Right ventricle myocardium superior (tissue), 1 donor: Measurements from ENCODE around the gene GTF2F2. TPM values are rescaled to one million over a fixed set of nuclear protein-coding genes. Genes with fewer than 3 reads are reported as not detected.

ENCODE experiments used
- ATAC-seq: fragments of 200-7000 bp; cut with Tn5 transposase; one replicate; pipeline ENCODE4 v1.9.1; 2020; ENCODE audit warnings: mild to moderate bottlenecking; ENCODE audit not compliant: poor library complexity
- DNase-seq: peaks from one replicate; pipeline ENCODE4 v3.0.0-alpha.2; 2020
- intact Hi-C: fragments of 100-400 bp; cut with DNase I; formaldehyde crosslinking; loops from one replicate; pipeline ENCODE4 v1.11.2; 2022
- total RNA-seq: library from RNA; stranded (reverse); fragmentation: NEBNext Ultra II Directional; extraction: Animal tissue kit (Norgen Biotek cat#: 25700); gene quantifications from one replicate; pipeline ENCODE4 v1.2.1, GENCODE V29; 2021
- donor health status: DM: no; HTN: yes; CAD: no; lungs with severe emphysema.

GTF2F2 gene
- total RNA-seq, 1 donor from 2014 or later: 22.3 TPM

GRCh38 chr13:45198924-45199323, 78.6 kb downstream of the GTF2F2 start:
- no peak for ATAC-seq
- intact Hi-C loops: no loop called here

GRCh38 chr13:45199711-45200110, 79.4 kb downstream of the GTF2F2 start:
- intact Hi-C loops: no loop called here
- ATAC-seq: no peak
- no peak for DNase-seq

More at GRCh38 chr13:45198924-45199323, 78.6 kb downstream of the GTF2F2 start:
- DNase-seq: no peak

- intact Hi-C loops: no loop called here
- no peak for ATAC-seq
Measured at GRCh38 chr13:45200701-45201232, 80.5 kb downstream of the GTF2F2 start, which contains the start of gene KCTD4. Gene KCTD4, minus strand, starts transcription at chr13:45201045. Its CDS starts 6,478 bp downstream, at chr13:45194567.

GRCh38 chr13:45205124-45205523, 84.8 kb downstream of the GTF2F2 start:
- ATAC-seq (no peak), DNase-seq (no peak)
- intact Hi-C loops: no loop called here

More at GRCh38 chr13:45200701-45201232, 80.5 kb downstream of the GTF2F2 start, which contains the start of gene KCTD4:
- no peak for DNase-seq

- ATAC-seq (peak; percentile 24), DNase-seq (no peak)
- intact Hi-C loops: no loop called here
Measured at GRCh38 chr13:45206340-45206739, 86.0 kb downstream of the GTF2F2 start.

- intact Hi-C loops: no loop called here
- ATAC-seq (peak; percentile 68), DNase-seq (no peak)
Measured at GRCh38 chr13:45207319-45207718, 87.0 kb downstream of the GTF2F2 start.

- DNase-seq: no peak
- ATAC-seq: no peak
- intact Hi-C loops: no loop called here
Measured at GRCh38 chr13:45208132-45208531, 87.8 kb downstream of the GTF2F2 start.

GRCh38 chr13:45209229-45209628, 88.9 kb downstream of the GTF2F2 start:
- no peak for ATAC-seq
- DNase-seq: no peak
- intact Hi-C loops: no loop called here

GRCh38 chr13:45215392-45216077, 95.2 kb downstream of the GTF2F2 start:
- intact Hi-C loops: no loop called here

GRCh38 chr13:45216193-45216592, 95.9 kb downstream of the GTF2F2 start:
- no peak for DNase-seq
- intact Hi-C loops: no loop called here
- ATAC-seq: no peak

More at GRCh38 chr13:45215392-45216077, 95.2 kb downstream of the GTF2F2 start:
- DNase-seq (no peak), ATAC-seq (no peak)

GRCh38 chr13:45218689-45219088, 98.4 kb downstream of the GTF2F2 start:
- DNase-seq (no peak), ATAC-seq (peak; percentile 39)
- intact Hi-C loops: no loop called here

- intact Hi-C loops: no loop called here
- ATAC-seq (peak; percentile 41), DNase-seq (no peak)
Measured at GRCh38 chr13:45219123-45219891, 99.0 kb downstream of the GTF2F2 start.

- DNase-seq (no peak), ATAC-seq (no peak)
- intact Hi-C loops: no loop called here
Measured at GRCh38 chr13:45219938-45220375, 99.6 kb downstream of the GTF2F2 start.

- intact Hi-C loops: no loop called here
- ATAC-seq: no peak
- no peak for DNase-seq
Measured at GRCh38 chr13:45220403-45220802, 100.1 kb downstream of the GTF2F2 start.

- intact Hi-C loops: no loop called here
- no peak for DNase-seq
- ATAC-seq: no peak
Measured at GRCh38 chr13:45222516-45222915, 102.2 kb downstream of the GTF2F2 start.

- DNase-seq (no peak), ATAC-seq (no peak)
- intact Hi-C loops: no loop called here
Measured at GRCh38 chr13:45222919-45223318, 102.6 kb downstream of the GTF2F2 start.

GRCh38 chr13:45224176-45224575, 103.9 kb downstream of the GTF2F2 start:
- DNase-seq (no peak), ATAC-seq (no peak)
- intact Hi-C loops: no loop called here

- ATAC-seq (no peak), DNase-seq (no peak)
Measured at GRCh38 chr13:45225370-45225769, 105.1 kb downstream of the GTF2F2 start.

GRCh38 chr13:45226024-45226423, 105.7 kb downstream of the GTF2F2 start:
- no peak for ATAC-seq
- intact Hi-C loops: no loop called here
- DNase-seq: no peak

More at GRCh38 chr13:45225370-45225769, 105.1 kb downstream of the GTF2F2 start:
- intact Hi-C loops: no loop called here

GRCh38 chr13:45228002-45228401, 107.7 kb downstream of the GTF2F2 start:
- DNase-seq (no peak), ATAC-seq (no peak)
- intact Hi-C loops: no loop called here
